22Rv1 (cell line): Measurements from ENCODE around the gene WSCD2.

Experiments used
- H3K27ac ChIP-seq: fragments of 450-650 bp; 2 replicates; pipeline ENCODE4 v1.5.1; 2017
- ZFX ChIP-seq: fragments of 450-650 bp; IDR thresholded peaks from 2 replicates; pipeline ENCODE4 v1.6.1; 2017; ENCODE audit warnings: antibody characterized with exemption, borderline replicate concordance
- TF ChIP-seq, protein P1 (sequence below): fragments of 450-650 bp; IDR thresholded peaks from 2 replicates; pipeline ENCODE4 v1.5.1; 2017; ENCODE audit warnings: mild to moderate bottlenecking

Gene WSCD2

DNA sequence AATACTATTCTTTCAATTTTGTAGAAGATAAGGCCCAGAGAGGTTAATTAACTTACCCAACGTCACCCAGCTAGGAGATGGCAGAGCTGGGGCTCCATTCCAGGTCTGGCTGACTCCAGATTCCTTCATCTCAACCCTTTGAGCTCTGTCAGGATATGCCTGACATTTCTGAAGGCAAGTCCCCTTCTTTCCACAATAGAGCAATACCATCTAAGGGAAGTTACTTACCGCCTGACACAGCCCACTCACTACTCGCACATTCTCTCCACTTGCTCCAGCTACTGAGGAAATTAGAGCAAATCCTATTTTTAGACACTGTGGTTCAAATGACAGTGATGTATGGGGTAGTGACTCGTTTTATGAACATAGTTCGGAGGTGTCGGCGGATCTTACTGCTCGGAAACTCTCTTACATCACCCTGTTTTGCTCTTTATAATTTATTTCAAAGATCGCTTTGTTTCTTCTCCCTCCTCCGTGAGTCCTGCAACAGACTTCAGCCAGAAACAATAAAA, 2.0 kb upstream of the WSCD2 start:
- H3K27ac ChIP-seq: no peak overlapping the region
- TF ChIP-seq ZFX: no peak
- TF ChIP-seq, protein P1, sequence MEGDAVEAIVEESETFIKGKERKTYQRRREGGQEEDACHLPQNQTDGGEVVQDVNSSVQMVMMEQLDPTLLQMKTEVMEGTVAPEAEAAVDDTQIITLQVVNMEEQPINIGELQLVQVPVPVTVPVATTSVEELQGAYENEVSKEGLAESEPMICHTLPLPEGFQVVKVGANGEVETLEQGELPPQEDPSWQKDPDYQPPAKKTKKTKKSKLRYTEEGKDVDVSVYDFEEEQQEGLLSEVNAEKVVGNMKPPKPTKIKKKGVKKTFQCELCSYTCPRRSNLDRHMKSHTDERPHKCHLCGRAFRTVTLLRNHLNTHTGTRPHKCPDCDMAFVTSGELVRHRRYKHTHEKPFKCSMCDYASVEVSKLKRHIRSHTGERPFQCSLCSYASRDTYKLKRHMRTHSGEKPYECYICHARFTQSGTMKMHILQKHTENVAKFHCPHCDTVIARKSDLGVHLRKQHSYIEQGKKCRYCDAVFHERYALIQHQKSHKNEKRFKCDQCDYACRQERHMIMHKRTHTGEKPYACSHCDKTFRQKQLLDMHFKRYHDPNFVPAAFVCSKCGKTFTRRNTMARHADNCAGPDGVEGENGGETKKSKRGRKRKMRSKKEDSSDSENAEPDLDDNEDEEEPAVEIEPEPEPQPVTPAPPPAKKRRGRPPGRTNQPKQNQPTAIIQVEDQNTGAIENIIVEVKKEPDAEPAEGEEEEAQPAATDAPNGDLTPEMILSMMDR: no peak

DNA sequence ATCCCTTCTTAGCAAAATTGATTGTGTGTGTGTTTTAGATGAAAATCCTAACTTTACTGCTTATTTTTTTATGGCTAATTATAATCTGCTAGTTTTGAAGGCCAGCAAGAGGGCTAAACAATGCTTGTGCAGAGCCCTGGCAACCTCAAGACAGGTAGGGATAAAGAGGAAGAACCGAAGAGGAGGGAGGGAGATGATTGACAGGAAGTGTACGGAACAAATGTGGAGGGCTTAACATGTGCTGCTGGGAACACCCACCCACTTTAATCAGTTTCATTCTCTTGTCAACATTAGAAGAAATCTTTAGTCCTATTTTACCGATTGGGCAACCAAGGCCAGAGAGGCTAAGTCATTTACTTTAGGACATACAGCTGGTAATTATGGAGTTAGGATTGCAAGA, 1.4 kb upstream of the WSCD2 start:
- TF ChIP-seq ZFX: no peak
- TF ChIP-seq, protein P1: no peak
- no peak overlapping the region for H3K27ac ChIP-seq

- no peak overlapping the region for H3K27ac ChIP-seq
- TF ChIP-seq, protein P1: no peak
- no peak for TF ChIP-seq ZFX
Observed at GRCh38 chr12:108128221-108129016, 669 bp upstream of the WSCD2 start.

GRCh38 chr12:108131035-108131434, 1.9 kb downstream of the WSCD2 start:
- TF ChIP-seq, protein P1: no peak
- TF ChIP-seq ZFX: no peak
- no peak overlapping the region for H3K27ac ChIP-seq

DNA sequence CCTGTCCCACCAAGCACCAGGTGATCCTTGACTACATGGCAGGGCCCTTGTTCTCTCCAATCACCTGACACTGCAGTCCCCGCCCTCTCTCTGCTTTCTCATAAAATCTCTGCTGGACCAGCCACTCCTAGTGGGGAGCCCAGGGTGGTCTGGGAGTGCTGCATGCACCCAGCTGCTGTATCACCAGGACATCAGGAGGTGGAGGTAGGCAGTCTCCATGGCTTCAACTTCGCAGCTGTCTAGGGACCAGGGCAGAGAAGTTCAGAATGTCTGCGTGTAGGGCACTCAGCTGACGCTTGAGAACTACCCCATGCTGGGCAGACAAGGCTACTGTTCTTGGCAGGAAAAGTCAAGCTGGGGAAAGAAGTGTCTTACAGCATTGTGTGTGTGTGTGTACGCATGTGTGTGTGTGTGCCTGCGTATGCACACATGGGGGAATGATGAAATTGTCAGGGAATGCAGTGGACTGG, 2.6 kb downstream of the WSCD2 start:
- TF ChIP-seq ZFX: no peak
- no peak overlapping the region for H3K27ac ChIP-seq

- TF ChIP-seq, protein P1: no peak
- no peak for TF ChIP-seq ZFX
- H3K27ac ChIP-seq: no peak overlapping the region
Observed at GRCh38 chr12:108133482-108133881, 4.4 kb downstream of the WSCD2 start.

GRCh38 chr12:108134744-108135143, 5.7 kb downstream of the WSCD2 start:
- TF ChIP-seq ZFX: no peak
- TF ChIP-seq, protein P1: no peak
- no peak overlapping the region for H3K27ac ChIP-seq
